ENCODE data around the gene LDAF1. TPM values are rescaled to one million over a fixed set of nuclear protein-coding genes. Genes with fewer than 3 reads are reported as not detected.

The LDAF1 gene
- total and polyA plus RNA-seq, 10 of the 15 experiments (the other 5 are each of a cell fraction or from before 2014, with no cell fraction given): 4.6 to 21.4 (median 6.6) TPM

DNA sequence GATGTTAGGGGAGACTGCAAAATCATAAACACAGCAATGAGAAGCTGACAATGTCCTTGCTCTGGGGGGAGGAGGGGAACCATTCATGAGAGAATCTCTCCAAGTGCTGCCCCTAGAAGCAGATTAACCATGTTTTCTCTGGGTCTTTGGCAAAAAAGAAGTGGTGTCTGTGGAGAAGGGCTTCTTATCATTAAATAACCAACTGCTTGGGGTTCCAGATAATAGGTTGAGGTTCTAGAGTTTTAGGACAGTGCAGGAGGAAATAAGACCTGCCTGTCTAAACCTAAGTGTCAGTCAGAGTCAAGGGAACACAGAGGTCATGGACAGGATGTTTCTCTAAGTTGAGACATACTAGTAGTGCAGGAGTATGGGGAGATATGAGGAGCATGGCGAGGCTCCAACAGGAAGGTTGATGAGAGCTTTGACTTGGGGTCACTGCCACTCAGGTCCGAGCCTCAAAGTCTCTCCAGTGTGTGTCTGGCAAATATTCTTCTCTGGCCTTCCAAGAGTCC is 69.9 kb downstream of the LDAF1 start:
- TF ChIP-seq TAF1 (IDR thresholded peaks at IDR 0.05; ENCODE audit: borderline replicate concordance, low read depth, low read length) (no peak), FOS (IDR thresholded peaks at IDR 0.05; ENCODE audit: borderline replicate concordance, extremely low read depth, insufficient read length) (no peak), RAD51 (IDR thresholded peaks at IDR 0.05) (no peak), DPF2 (IDR thresholded peaks at IDR 0.05) (no peak), RB1 (IDR thresholded peaks at IDR 0.05; ENCODE audit: borderline replicate concordance) (no peak)
- no peak overlapping the region for H2AFZ ChIP-seq (ENCODE audit: control insufficient read depth, low read depth, low read length)
- H3K36me3 ChIP-seq (ENCODE audit: control insufficient read depth in 2 of 2, insufficient read depth in 2 of 2, low read length in 1 of 2): no peaks in the 10 kb centered on the region
- ChIA-PET SMC1A (ENCODE audit: uncharacterized antibody, unreplicated experiment) (no interaction called here), CTCF (interaction anchor here (0.6 kb wide), 1 partner anchor 45 kb away, joined by 3 read pairs; no protein-coding TSS in a partner anchor), POLR2A (no interaction called here), RAD21 (ENCODE audit: unreplicated experiment) (no interaction called here)
- no peaks in the 10 kb centered on the region for H3K9me3 ChIP-seq (replicated peaks; ENCODE audit: control insufficient read depth, insufficient read depth, low read length)
- no peaks in the 10 kb centered on the region for H3K79me2 ChIP-seq (ENCODE audit: control insufficient read depth, insufficient read depth, low read length)
- no peak overlapping the region for H3K9ac ChIP-seq (ENCODE audit: control insufficient read depth, insufficient read depth, low read length)
- ATAC-seq (no peak), DNase-seq (ENCODE audit: low read depth, low spot score) (no peak), FAIRE-seq (no peak)
- H3K27me3 ChIP-seq (replicated peaks in 1 of 2; ENCODE audit: control insufficient read depth in 2 of 2, insufficient read depth in 2 of 2, low read length in 1 of 2): no peaks in the 10 kb centered on the region; a peak in 2 of 4 replicates
- no peak overlapping the region for H3K4me3 ChIP-seq
- 0% methylated on average over 2 of the region's 2 CpGs for WGBS (ENCODE audit: insufficient coverage, insufficient replicate concordance, low lambda C conversion rate, missing lambda C conversion rate)
- BruUV-seq (replicated peaks): no TSS peak
- no peaks in the 10 kb centered on the region for H3K4me1 ChIP-seq (ENCODE audit: control insufficient read depth, insufficient read depth, low read length)
- H3K4me2 ChIP-seq (ENCODE audit: control insufficient read depth, insufficient read depth): no peak overlapping the region
- H3K27ac ChIP-seq (ENCODE audit: control insufficient read depth, insufficient read depth): no peak overlapping the region
- in situ Hi-C loops (cut with MboI): no loop called here
- intact Hi-C loops (cut with micrococcal nuclease; ENCODE audit: unreplicated experiment): no loop called here
- no peaks in the 10 kb centered on the region for H4K20me1 ChIP-seq (ENCODE audit: control insufficient read depth, insufficient read depth)

Other genes with a start within 250 kb of the LDAF1 start
- gene DNAH3, start 7.8 kb upstream of the LDAF1 start, total RNA-seq (2014; rRNA removed): under 0.01 TPM in 1 of 2 replicates, not detected in the other
- gene DNAH3, start 7.8 kb upstream of the LDAF1 start, total RNA-seq (2014; rRNA removed; fragmentation: Illumina TruSeq; extraction: Trizol): 0.04 TPM in 1 of 2 replicates, not detected in the other
- gene DNAH3, start 7.8 kb upstream of the LDAF1 start, total RNA-seq (2021): not detected in 2 replicates
- gene DNAH3, start 7.8 kb upstream of the LDAF1 start, polyA plus RNA-seq (2011; rRNA removed): 0.04 TPM in 1 of 2 replicates, not detected in the other
- 0.01 TPM in 1 of 2 replicates, not detected in the other for gene DNAH3, start 7.8 kb upstream of the LDAF1 start, polyA plus RNA-seq (2014; fragmentation: Illumina TruSeq; extraction: Trizol)
- gene DNAH3, start 7.8 kb upstream of the LDAF1 start, polyA plus RNA-seq (2014; fragmentation: Nextera tagmentation; extraction: Ambion mirVana): under 1 TPM in 1 of 2 experiments, not detected in 1; under 0.01 TPM
- gene DNAH3, start 7.8 kb upstream of the LDAF1 start, polyA plus RNA-seq (2014; rRNA removed): not detected in 2 replicates
- gene DNAH3, start 7.8 kb upstream of the LDAF1 start, polyA plus RNA-seq (2016; fragmentation: Nextera tagmentation; extraction: Ambion mirVana): under 1 TPM in 1 of 2 experiments, not detected in 1; 0.04 TPM
- gene ZP2, start 52.9 kb downstream of the LDAF1 start, total RNA-seq (2014; rRNA removed): 0.17 TPM in 1 of 2 replicates, not detected in the other
- gene ZP2, start 52.9 kb downstream of the LDAF1 start, total RNA-seq (2014; rRNA removed; fragmentation: Illumina TruSeq; extraction: Trizol): 0.28 TPM in 1 of 2 replicates, not detected in the other
- 0.21 TPM in 1 of 2 replicates, not detected in the other for gene ZP2, start 52.9 kb downstream of the LDAF1 start, total RNA-seq (2021)
- 0.04 and 0.11 TPM in 2 replicates for gene ZP2, start 52.9 kb downstream of the LDAF1 start, polyA plus RNA-seq (2011; rRNA removed)
- gene ZP2, start 52.9 kb downstream of the LDAF1 start, polyA plus RNA-seq (2014; fragmentation: Illumina TruSeq; extraction: Trizol): 0.13 TPM in 1 of 2 replicates, not detected in the other
- gene ZP2, start 52.9 kb downstream of the LDAF1 start, polyA plus RNA-seq (2014; fragmentation: Nextera tagmentation; extraction: Ambion mirVana): under 1 TPM; 0.13 to 0.16 TPM
- 0.12 and 0.37 TPM in 2 replicates for gene ZP2, start 52.9 kb downstream of the LDAF1 start, polyA plus RNA-seq (2014; rRNA removed)
- under 1 TPM; 0.31 to 0.33 TPM for gene ZP2, start 52.9 kb downstream of the LDAF1 start, polyA plus RNA-seq (2016; fragmentation: Nextera tagmentation; extraction: Ambion mirVana)
- 0.05 TPM in 1 of 2 replicates, not detected in the other for gene ANKS4B, start 75.0 kb downstream of the LDAF1 start, total RNA-seq (2014; rRNA removed)
- not detected in 2 replicates for gene ANKS4B, start 75.0 kb downstream of the LDAF1 start, total RNA-seq (2014; rRNA removed; fragmentation: Illumina TruSeq; extraction: Trizol)
- 0.08 TPM in 1 of 2 replicates, not detected in the other for gene ANKS4B, start 75.0 kb downstream of the LDAF1 start, total RNA-seq (2021)
- 0.01 TPM in 1 of 2 replicates, not detected in the other for gene ANKS4B, start 75.0 kb downstream of the LDAF1 start, polyA plus RNA-seq (2011; rRNA removed)
- gene ANKS4B, start 75.0 kb downstream of the LDAF1 start, polyA plus RNA-seq (2014; fragmentation: Illumina TruSeq; extraction: Trizol): not detected in 2 replicates
- gene ANKS4B, start 75.0 kb downstream of the LDAF1 start, polyA plus RNA-seq (2014; fragmentation: Nextera tagmentation; extraction: Ambion mirVana): under 1 TPM; 0.02 to 0.11 TPM
- gene ANKS4B, start 75.0 kb downstream of the LDAF1 start, polyA plus RNA-seq (2014; rRNA removed): 0.01 TPM in 1 of 2 replicates, not detected in the other
- not detected for gene ANKS4B, start 75.0 kb downstream of the LDAF1 start, polyA plus RNA-seq (2016; fragmentation: Nextera tagmentation; extraction: Ambion mirVana)
- 5.8 and 6.1 TPM in 2 replicates for gene CRYM, start 119.6 kb downstream of the LDAF1 start, total RNA-seq (2014; rRNA removed)
- 3.4 and 4.0 TPM in 2 replicates for gene CRYM, start 119.6 kb downstream of the LDAF1 start, total RNA-seq (2014; rRNA removed; fragmentation: Illumina TruSeq; extraction: Trizol)
- 4.8 and 5.1 TPM in 2 replicates for gene CRYM, start 119.6 kb downstream of the LDAF1 start, total RNA-seq (2021)
- gene CRYM, start 119.6 kb downstream of the LDAF1 start, polyA plus RNA-seq (2011; rRNA removed): 0.30 and 0.39 TPM in 2 replicates
- gene CRYM, start 119.6 kb downstream of the LDAF1 start, polyA plus RNA-seq (2014; fragmentation: Illumina TruSeq; extraction: Trizol): 2.8 and 5.2 TPM in 2 replicates
- 1 to 10 TPM; 2.3 to 3.0 TPM for gene CRYM, start 119.6 kb downstream of the LDAF1 start, polyA plus RNA-seq (2014; fragmentation: Nextera tagmentation; extraction: Ambion mirVana)
- gene CRYM, start 119.6 kb downstream of the LDAF1 start, polyA plus RNA-seq (2014; rRNA removed): 4.2 and 4.6 TPM in 2 replicates
- 1 to 10 TPM; 3.9 to 4.0 TPM for gene CRYM, start 119.6 kb downstream of the LDAF1 start, polyA plus RNA-seq (2016; fragmentation: Nextera tagmentation; extraction: Ambion mirVana)